ENCODE data around the gene CD8B2.
"Not testable (repeated sequence)": the region's sequence is repeated elsewhere in the genome, so short reads cannot be mapped to it uniquely, and the experiment has no call there.

The CD8B2 gene

GRCh38 chr2:106551417-106552130 lies 64.4 kb downstream of the CD8B2 start:
- no peak for DNase-seq (ENCODE audit: low read depth in 1 of 2, low spot score in 1 of 2)

DNA sequence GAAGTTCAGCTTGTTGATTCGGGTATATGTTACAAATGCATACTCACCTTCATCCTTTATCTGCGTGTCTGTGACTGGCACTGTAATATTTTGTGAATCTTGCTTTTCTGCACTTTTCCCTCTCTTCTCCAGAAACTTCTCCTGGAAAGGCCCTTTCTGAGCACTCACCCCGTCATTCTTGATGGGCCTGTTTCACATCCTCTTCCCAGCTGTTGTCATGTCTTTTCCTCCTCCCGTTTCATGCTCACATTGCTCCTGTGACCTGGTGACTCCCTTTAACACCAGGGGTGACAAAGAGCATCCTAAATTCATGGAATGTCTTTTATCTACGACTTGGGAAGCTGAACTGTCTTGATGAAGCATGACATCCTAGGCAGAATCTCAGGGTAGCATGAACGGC lies 65.8 kb downstream of the CD8B2 start:
- DNase-seq (ENCODE audit: low read depth in 1 of 2, low spot score in 1 of 2), result no peak

GRCh38 chr2:106553321-106553720 lies 66.2 kb downstream of the CD8B2 start:
- DNase-seq (ENCODE audit: low read depth in 1 of 2, low spot score in 1 of 2), result no peak

DNA sequence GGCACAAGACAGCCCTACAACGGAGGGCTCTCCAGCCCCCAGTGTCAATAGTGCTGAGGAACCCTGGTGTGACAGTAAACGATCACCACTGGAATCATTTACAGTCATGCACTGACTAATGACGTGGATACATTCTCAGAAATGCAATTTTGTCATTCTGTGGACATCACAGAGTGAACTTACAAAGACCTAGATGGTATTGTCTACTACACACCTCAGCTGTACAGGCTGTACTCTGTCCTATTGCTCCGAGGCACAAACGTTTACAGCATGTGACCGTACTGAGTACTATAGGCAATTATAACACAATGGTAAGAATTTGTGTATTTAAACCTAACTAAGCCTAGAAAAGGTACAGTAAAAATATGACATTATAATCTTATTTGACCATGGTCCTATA lies 67.2 kb downstream of the CD8B2 start:
- DNase-seq (ENCODE audit: low read depth in 1 of 2, low spot score in 1 of 2), result no peak

GRCh38 chr2:106555053-106555452 lies 67.9 kb downstream of the CD8B2 start:
- DNase-seq (ENCODE audit: low read depth in 1 of 2, low spot score in 1 of 2), result no peak

DNA sequence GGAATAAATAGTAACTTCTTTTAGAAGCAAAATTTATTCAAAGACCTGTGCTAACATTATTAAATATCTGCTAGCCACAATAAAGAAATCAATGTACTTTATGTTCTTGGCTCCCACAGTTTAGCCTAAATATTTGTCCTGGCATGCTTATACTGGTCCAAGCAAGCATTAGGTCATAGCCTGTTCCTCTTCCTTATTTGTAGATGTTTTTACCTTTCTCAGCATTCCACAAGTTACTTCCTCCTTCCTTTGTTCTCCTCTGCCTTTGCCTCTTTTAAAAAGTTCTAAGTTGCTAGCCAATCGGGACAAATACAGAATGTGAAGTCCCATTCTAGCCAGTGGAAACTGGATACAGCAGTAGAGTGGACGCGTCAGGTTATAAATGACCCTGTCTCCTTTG lies 72.6 kb downstream of the CD8B2 start:
- not testable (repeated sequence) for DNase-seq (ENCODE audit: low read depth in 1 of 2, low spot score in 1 of 2)

DNA sequence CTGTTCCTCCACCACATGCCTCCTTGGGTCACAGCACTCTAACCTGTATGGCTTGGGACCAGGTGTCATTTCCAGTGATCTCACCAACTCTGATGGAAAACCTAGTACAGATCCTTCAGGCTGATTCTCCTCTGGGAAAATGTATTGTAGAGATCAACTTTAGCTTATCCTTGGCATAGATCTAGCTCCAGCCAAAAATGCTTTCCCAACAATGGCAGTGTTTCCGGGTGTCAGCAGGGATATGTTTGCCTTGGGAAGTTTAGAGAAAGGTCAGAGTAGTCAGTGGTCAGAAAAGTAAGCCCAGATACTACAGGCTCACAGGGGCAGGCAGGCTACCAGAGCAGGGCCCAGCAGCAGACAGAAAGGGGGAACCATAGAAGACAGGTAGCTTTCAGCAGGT lies 73.6 kb downstream of the CD8B2 start:
- no peak for DNase-seq (ENCODE audit: low read depth in 1 of 2, low spot score in 1 of 2)

DNA sequence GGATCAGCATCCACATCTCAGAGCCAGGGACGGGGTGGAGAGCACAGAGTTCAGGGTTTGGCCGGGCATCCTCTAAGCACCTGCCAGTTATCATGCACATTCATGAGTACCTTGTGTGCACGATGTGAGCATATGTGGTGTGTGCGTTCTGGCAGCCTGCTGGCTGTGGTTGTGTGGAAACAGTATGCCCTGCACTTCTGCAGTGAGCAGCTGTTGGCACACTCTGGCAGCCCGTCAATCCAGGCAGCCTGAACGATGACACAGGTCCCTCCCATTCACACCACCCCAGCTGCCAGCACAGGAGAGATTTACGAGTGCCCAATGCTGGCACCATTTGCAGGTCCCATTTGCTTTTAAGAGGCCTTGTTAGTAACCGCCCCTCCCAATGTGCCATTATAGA lies 74.2 kb downstream of the CD8B2 start:
- no peak for DNase-seq (ENCODE audit: low read depth in 1 of 2, low spot score in 1 of 2)

GRCh38 chr2:106561803-106562202 lies 74.6 kb downstream of the CD8B2 start:
- no peak for DNase-seq (ENCODE audit: low read depth in 1 of 2, low spot score in 1 of 2)

- DNase-seq (ENCODE audit: low read depth in 1 of 2, low spot score in 1 of 2), result no peak
Observed at GRCh38 chr2:106562268-106563186, 75.4 kb downstream of the CD8B2 start.

DNA sequence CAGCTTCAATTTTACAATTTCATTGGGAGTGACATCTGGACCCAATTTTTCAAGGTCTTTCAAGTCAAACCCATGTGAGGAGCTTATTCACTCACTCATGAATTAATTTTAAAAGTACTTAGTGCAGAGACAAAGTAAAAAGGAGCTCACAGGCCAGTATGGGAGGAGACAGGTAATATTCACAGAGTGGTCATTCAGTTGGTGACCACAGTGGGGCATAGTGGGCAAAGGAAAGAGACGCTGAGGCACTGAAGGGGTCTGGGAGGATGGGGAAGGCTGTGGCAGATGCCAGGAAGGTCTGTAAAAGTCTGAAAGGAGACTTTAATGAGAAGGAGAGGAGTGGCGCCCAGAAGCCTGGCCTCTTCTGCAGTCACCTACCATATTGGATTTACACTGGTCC lies 76.0 kb downstream of the CD8B2 start:
- no peak for DNase-seq (ENCODE audit: low read depth in 1 of 2, low spot score in 1 of 2)

DNA sequence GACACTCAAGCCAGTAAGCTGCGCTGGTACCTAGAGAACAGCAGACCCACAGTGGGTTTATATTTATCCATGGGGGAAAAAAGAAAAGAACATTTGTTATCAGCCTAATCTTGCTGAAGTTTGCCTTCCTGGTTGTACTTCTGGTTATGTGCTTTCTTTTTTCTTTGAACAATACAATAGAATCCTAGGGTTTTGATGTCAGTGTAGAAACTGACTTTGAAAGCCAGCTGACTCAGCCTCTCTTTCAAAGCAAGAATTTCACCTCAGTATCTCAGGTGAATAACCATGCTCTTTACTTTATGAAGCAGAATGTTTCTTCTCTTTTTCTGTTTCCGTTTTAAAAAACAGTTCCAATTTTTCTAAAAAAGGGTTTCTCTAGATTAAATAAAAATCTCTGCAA lies 78.4 kb downstream of the CD8B2 start:
- no peak for DNase-seq (ENCODE audit: low read depth in 1 of 2, low spot score in 1 of 2)

GRCh38 chr2:106566050-106566449 lies 78.9 kb downstream of the CD8B2 start:
- DNase-seq (ENCODE audit: low read depth in 1 of 2, low spot score in 1 of 2), result no peak

DNA sequence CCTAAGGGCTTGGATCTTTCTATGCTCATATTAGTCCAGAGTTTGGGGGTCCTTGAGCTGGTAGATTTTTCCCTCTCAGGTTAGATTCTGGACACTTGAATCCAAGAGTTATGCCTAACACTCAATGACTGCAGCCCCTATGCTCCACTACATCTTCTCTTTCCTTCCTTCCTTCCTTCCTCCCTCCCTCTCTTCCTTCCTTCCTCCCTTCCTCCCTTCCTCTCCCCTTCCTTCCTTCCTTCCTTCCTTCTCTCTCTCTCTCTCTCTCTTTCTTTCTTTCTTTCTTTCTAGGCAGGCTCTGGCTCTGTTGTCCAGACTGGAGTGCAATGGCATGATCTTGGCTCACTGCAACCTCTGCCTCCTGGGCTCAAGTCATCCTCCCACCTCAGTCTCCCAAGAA lies 79.3 kb downstream of the CD8B2 start:
- DNase-seq (ENCODE audit: low read depth in 1 of 2, low spot score in 1 of 2), result not testable (repeated sequence)

DNA sequence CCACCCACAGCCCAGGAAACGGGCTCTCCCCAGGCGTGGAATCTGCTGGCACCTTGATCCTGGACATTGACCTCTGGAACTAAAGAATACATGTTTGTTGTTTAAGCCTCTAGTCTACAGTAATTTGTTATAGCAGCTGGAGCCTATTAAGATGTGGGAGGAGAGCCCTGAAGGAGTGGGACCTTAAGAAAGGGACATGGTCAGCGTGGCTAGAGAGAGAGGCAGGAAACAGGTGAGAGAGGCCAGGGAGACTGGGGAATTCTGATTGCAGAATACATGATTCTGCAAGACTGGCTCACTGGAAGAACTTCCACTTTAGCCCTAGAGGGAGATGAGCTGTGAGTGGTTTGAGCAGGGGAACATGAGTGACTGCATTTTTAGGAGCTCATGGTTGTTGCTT lies 83.2 kb downstream of the CD8B2 start:
- DNase-seq (ENCODE audit: low read depth in 1 of 2, low spot score in 1 of 2), result no peak
